GM12892 (cell line): Measurements from ENCODE around the gene RIN3.

Experiments
- POLR2A ChIP-seq: IDR thresholded peaks from 2 replicates; pipeline ENCODE4 v1.6.1; 2011; ENCODE audit warnings: low read depth, low read length, control low read depth
- TAF1 ChIP-seq: IDR thresholded peaks from 2 replicates; pipeline ENCODE4 v1.6.1; 2011; ENCODE audit warnings: low read depth, mild to moderate bottlenecking, control low read depth, low read length, borderline replicate concordance

GRCh38 chr14:92610849-92611271 is 97.3 kb downstream of the RIN3 start:
- TF ChIP-seq POLR2A (no peak), TAF1 (no peak)
